Right cardiac atrium (tissue), 5 donors: ENCODE data around the gene CEP85. TPM values are rescaled to one million over a fixed set of nuclear protein-coding genes. Genes with fewer than 3 reads are reported as not detected.

ENCODE experiments used
- ATAC-seq, 2 donors: fragments of 200-7000 bp; cut with Tn5 transposase; one replicate each; pipeline versions ENCODE4 v1.8.0 to v1.9.1; 2020; ENCODE audit warnings: moderate library complexity in 2 of 2, mild to moderate bottlenecking in 1 of 2
- DNase-seq, 3 donors: peaks; one replicate each; pipeline ENCODE4 v3.0.0-alpha.2; 2020
- H3K27ac ChIP-seq: one replicate; pipeline ENCODE4 v1.5.1; 2013; ENCODE audit warnings: mild to moderate bottlenecking, low read length, control low read depth, moderate library complexity
- H3K27me3 ChIP-seq: one replicate; pipeline ENCODE4 v1.6.1; 2013; ENCODE audit not compliant: control insufficient read depth, insufficient read depth
- H3K4me1 ChIP-seq: one replicate; pipeline ENCODE4 v1.6.1; 2013; ENCODE audit warnings: low read length; ENCODE audit not compliant: control insufficient read depth, insufficient read depth
- H3K4me3 ChIP-seq: one replicate; pipeline ENCODE4 v1.5.1; 2013; ENCODE audit warnings: low read length, control low read depth
- H3K9me3 ChIP-seq: one replicate; pipeline ENCODE4 v1.6.1; 2013; ENCODE audit warnings: low read length; ENCODE audit not compliant: control insufficient read depth
- WGBS: extraction: QIAGEN DNeasy Blood & Tissue Kit; methylation state at CpG from one replicate; pipeline ENCODE4 v1.1.7; 2013; 5-methylcytosine and 5-hydroxymethylcytosine counted together
- intact Hi-C, 4 donors: fragments of 100-400 bp; cut with DNase I; formaldehyde crosslinking; loops; one replicate each; pipeline versions ENCODE4 v1.11.0 to v1.14.0; 2022 to 2023
- polyA plus RNA-seq: library from polyadenylated mRNA; stranded (reverse); fragments of 200-250 nt; gene quantifications from one replicate; pipeline ENCODE4 v1.2.3, GENCODE V29; 2013
- total RNA-seq, 4 donors: library from RNA; stranded (reverse); fragmentation: NEBNext Ultra II Directional; extraction: Animal tissue kit (Norgen Biotek cat#: 25700); gene quantifications; one replicate each; pipeline ENCODE4 v1.2.1, GENCODE V29; 2021
- donor health status: healthy with polysubstance abuse.
- donor health status: DM: no; HTN: yes; CAD: no.
- donor health status: DM: no; HTN: no; CAD: no.
- donor health status: DM: no; HTN: yes; CAD: no; lungs with severe emphysema.
- donor health status: DM: yes; HTN: yes; CAD: no.

CEP85 gene
- total and polyA plus RNA-seq, 5 donors: 18.9 to 56.2 (median 24.8) TPM

DNA sequence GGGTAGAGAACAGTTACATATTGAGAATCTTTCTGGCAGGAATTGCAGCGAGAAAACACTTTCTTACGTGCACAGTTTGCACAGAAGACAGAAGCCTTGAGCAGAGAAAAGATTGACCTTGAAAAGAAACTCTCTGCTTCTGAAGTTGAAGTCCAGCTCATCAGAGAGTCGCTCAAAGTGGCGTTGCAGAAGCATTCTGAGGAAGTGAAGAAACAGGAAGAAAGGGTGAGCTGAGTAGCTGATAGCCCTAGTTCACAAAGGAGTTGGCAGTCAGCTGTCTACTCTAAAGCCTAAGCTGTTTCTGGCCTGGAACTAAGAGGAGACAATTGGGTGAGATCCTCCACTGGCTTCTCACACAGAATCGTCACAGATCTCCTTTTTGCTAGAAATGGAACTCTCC, 25.6 kb downstream of the CEP85 start:
- ATAC-seq (no peak), DNase-seq (no peak)
- H3K27me3 ChIP-seq: no peaks in the 10 kb centered on the region
- H3K9me3 ChIP-seq: no peaks in the 10 kb centered on the region
- WGBS: 79% methylated on average over 5 of the region's 5 CpGs
- intact Hi-C loops: no loop called here
- H3K4me3 ChIP-seq: no peak overlapping the region
- H3K27ac ChIP-seq: no peak overlapping the region
- H3K4me1 ChIP-seq: peaks cover 3% of the 10 kb centered on the region

DNA sequence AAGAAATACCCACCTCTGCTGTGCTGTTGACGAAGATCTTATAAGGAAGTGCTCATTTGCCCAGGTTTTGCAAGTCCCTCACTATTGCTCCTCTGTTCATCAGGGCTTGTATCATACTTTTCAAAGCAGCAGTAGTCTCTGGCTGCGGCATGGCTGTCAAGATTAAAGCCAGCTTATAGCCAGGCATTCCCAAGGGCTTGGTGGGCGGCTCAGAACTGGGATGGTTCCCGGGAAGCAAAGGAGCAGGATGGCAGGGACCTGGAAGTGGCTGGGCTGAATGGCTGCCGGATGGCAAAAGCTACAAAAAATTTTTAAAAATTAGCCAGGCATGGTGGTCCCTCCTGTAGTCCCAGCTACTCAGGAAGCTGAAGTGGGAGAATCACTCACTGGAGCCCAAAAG, 29.2 kb downstream of the CEP85 start:
- ATAC-seq: no peak
- no peaks in the 10 kb centered on the region for H3K27me3 ChIP-seq
- DNase-seq: no peak
- intact Hi-C loops: no loop called here
- H3K4me3 ChIP-seq: no peak overlapping the region
- H3K9me3 ChIP-seq: no peaks in the 10 kb centered on the region
- 85% methylated on average over 5 of the region's 5 CpGs for WGBS
- peaks cover under 1% of the 10 kb centered on the region for H3K4me1 ChIP-seq
- no peak overlapping the region for H3K27ac ChIP-seq

DNA sequence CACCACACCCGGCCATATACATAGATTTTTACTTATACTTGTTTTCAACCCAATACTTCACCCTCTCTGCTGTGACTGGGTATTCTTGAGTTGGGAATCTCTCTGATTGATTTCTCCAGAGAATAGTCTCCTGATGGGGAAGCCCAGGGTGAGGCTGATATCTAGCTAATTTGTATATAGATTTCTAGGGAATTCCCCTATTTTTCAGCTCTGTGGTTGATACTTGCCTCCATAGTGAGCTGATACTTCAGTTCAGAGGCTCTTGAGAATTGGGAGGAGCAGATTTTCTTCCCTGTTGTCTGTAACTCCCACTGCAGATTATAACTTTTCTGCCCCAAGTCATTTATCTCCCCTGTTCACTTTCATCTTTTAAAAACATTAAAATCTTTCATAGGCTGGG, 31.4 kb downstream of the CEP85 start:
- no peak for ATAC-seq
- H3K4me1 ChIP-seq: no peaks in the 10 kb centered on the region
- H3K27me3 ChIP-seq: no peaks in the 10 kb centered on the region
- intact Hi-C loops: no loop called here
- no peaks in the 10 kb centered on the region for H3K9me3 ChIP-seq
- H3K27ac ChIP-seq: no peak overlapping the region
- WGBS: 98% methylated on average over 1 of the region's 1 CpG
- H3K4me3 ChIP-seq: no peak overlapping the region
- no peak for DNase-seq

DNA sequence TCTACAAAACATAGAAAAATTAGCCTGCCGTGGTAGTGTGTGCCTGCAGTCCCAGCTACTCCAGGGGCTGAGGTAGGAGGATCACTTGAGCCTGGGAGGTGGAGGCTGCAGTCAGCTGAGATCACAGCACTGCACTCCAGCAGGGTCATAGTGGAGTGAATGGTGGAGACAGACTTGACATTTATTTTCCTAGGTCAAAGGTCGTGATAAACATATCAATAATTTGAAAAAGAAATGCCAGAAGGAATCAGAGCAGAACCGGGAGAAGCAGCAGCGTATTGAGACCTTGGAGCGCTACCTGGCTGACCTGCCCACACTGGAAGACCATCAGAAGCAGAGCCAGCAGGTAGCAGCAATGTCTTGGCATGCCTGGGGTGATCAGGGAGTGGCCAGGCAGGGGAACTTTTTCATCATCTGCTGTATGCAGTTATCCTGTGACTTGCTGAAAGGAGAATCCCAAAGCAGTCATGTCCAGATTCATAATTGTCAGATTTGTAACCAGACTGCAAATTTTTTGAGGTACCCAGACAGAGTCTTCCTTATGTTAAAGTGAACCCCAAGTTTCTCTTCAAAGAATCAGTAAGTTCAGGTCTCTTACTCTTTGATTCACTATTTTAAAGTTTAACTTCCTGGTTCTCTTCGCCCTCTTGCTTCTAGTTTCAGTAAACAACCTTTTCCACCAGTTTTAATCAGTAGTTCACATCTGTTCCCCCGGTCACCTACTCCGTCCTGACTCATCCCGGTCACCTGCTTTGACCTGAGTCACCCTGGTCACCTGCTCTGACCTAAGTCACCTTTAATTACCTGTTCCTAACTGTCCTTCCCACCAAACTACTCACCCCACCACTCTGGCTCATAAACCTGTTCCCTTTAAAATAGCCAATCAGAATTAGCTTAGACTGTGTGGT, 34.5 kb downstream of the CEP85 start:
- DNase-seq (no peak), ATAC-seq (no peak)
- intact Hi-C loops: no loop called here
- Histone ChIP-seq H3K4me1 (no peaks in the 10 kb centered on the region), H3K4me3 (no peak overlapping the region), H3K27ac (no peak overlapping the region), H3K27me3 (no peaks in the 10 kb centered on the region), H3K9me3 (no peaks in the 10 kb centered on the region)
- 96% methylated on average over 9 of the region's 9 CpGs for WGBS

DNA sequence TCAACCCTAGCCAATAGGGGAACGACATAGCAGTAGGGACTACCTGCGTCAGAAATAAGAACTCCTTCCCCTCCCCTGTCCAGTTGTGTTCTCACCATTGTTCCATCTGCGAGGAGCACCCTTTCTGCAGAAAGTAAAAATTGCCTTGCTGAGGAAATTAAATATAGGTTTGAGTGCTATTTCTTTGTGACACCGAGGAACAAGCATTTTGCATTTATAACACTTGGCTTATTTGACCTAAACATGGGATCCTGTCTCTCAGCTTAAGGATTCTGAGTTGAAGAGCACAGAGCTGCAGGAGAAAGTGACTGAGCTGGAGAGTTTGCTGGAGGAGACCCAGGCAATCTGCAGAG, 35.2 kb downstream of the CEP85 start:
- intact Hi-C loops: no loop called here
- Histone ChIP-seq H3K4me3 (no peak overlapping the region), H3K4me1 (no peaks in the 10 kb centered on the region), H3K27me3 (no peaks in the 10 kb centered on the region), H3K9me3 (no peaks in the 10 kb centered on the region), H3K27ac (no peak overlapping the region)
- WGBS: 97% methylated on average over 4 of the region's 4 CpGs
- ATAC-seq (no peak), DNase-seq (no peak)

DNA sequence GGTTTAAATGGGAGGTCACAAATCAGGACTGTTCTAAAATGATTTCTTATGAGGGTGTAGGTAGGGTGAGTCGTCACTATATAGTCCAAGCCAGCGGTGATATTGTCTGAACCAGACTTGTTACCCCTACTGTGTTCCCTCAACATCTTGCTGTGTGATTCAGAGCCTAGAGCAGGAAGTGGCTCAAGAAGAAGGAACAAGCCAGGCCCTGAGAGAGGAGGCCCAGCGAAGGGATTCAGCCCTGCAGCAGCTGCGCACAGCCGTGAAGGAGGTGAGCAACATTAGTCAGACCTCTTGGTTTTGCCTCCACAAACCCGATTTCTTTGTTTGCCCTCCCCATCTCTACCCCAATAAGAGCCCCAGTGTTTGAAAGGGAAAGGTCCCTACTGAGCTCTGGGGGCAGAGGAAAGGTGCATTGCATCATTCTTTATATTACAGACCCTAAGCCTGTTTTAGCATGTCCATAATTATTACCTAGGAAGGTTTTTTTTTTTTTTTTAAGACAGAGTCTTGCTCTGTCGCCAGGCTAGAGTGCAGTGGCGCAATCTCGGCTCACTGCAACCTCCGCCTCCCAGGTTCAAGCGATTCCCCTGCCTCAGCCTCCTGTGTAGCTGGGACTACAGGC, 40.9 kb downstream of the CEP85 start:
- ATAC-seq (no peak), DNase-seq (no peak)
- Histone ChIP-seq H3K27ac (peak overlapping the region; percentile 48), H3K27me3 (no peaks in the 10 kb centered on the region), H3K9me3 (no peaks in the 10 kb centered on the region), H3K4me3 (no peak overlapping the region), H3K4me1 (peaks cover 10% of the 10 kb centered on the region)
- intact Hi-C loops: loop anchor here (2.0 to 5.0 kb wide), 2 partner anchors 46 to 47 kb away; no protein-coding TSS in a partner anchor
- WGBS: 82% methylated on average over 11 of the region's 11 CpGs

DNA sequence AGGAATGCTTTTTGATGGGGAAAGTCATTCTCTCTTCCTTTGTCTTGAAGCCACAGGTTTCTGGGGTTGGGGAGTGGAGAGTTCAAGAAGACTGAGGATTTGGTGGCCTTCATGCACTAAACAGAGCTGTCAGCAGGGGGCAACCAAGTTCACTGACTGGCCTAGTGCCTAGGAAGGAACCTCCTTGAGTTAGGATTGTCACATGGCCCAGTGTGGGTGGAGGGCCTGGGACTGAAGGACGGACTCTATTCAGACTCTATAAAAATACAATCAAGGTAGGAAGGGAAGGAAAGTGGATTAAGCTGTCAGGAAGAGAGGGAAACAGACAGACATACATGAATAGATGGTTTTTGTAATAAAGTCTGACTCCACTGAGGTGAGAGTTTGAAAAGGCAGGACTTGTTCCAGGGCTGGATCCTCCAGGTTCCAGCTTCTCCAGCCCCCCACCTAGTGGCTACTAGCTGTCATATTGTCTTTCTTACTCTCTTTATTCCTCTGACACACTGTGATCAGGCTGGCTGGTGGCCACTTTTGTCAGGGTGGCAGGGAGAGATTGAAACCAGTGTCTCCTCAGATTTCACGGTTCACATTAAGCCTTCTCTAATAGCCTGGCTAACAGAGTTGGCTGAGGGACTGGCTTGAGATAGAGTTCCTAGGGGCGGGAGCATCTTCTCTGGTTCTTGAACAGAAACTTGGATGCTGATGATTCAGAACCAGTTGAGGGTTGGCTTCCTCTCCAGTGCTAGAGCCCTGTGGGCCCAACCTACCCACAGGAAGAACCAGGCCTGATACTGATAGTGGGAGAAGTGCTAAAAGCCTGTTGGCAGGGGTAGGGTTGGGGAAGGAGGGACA, 41.8 kb downstream of the CEP85 start:
- peak; percentile 85 to 91 (median 88) for DNase-seq
- Histone ChIP-seq H3K27ac (peak overlapping the region; percentile 79), H3K27me3 (no peaks in the 10 kb centered on the region), H3K4me1 (peaks cover 10% of the 10 kb centered on the region), H3K4me3 (no peak overlapping the region), H3K9me3 (no peaks in the 10 kb centered on the region)
- WGBS: 19% methylated on average over 3 of the region's 3 CpGs
- ATAC-seq: peak; percentile 84 to 85
- intact Hi-C loops: loop anchor here in 3 of 4 donors (2.0 to 5.0 kb wide), 2 partner anchors 45 to 46 kb away; no protein-coding TSS in a partner anchor

DNA sequence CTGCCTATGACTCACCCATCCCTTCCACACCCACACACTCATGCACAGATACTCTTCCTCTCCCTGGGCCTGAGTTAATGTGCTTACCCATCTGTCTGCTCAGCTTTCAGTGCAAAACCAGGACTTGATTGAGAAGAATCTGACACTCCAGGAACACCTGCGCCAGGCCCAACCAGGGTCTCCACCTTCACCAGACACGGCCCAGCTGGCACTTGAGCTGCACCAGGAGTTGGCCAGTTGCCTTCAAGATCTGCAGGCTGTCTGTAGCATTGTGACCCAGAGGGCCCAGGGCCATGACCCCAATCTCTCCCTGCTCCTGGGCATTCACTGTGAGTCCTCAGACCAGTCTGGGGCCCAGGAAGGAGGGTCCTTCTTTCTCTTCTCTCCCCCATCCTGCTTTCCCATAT, 42.4 kb downstream of the CEP85 start:
- intact Hi-C loops: loop anchor here in 2 of 4 donors (5.0 kb wide), 1 partner anchor 46 kb away; no protein-coding TSS in a partner anchor
- no peaks in the 10 kb centered on the region for H3K27me3 ChIP-seq
- ATAC-seq (no peak), DNase-seq (peak in 1 of 3 donors; percentile 69)
- H3K4me3 ChIP-seq: no peak overlapping the region
- H3K4me1 ChIP-seq: peaks cover 10% of the 10 kb centered on the region
- H3K9me3 ChIP-seq: no peaks in the 10 kb centered on the region
- H3K27ac ChIP-seq: peak overlapping the region; percentile 79
- WGBS: 60% methylated on average over 2 of the region's 2 CpGs

DNA sequence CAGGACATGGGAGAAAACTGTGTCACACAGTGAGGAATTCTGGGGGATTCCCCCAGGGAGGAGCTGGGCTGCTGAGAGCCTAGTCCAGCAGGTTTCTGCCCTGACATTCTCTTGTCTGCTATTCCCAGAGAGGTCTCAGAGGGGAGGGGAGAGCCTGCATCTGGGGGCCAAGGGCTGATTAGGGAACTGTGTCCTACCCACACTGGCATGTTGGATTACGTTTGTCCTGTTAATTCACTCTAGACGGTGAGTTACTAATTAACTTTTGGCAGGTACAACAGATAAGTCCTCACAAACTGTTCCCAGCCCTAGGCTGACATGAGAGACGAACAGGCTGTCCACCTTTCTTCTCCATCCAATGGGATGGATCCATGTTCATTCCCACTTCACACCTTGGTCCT, 43.3 kb downstream of the CEP85 start:
- ATAC-seq: no peak
- intact Hi-C loops: loop anchor here in 2 of 4 donors (5.0 kb wide), 1 partner anchor 45 kb away; no protein-coding TSS in a partner anchor
- H3K9me3 ChIP-seq: no peaks in the 10 kb centered on the region
- WGBS: 68% methylated on average over 3 of the region's 3 CpGs
- no peaks in the 10 kb centered on the region for H3K27me3 ChIP-seq
- peak overlapping the region; percentile 21 for H3K27ac ChIP-seq
- H3K4me1 ChIP-seq: peaks cover 10% of the 10 kb centered on the region
- H3K4me3 ChIP-seq: no peak overlapping the region
- DNase-seq: no peak

DNA sequence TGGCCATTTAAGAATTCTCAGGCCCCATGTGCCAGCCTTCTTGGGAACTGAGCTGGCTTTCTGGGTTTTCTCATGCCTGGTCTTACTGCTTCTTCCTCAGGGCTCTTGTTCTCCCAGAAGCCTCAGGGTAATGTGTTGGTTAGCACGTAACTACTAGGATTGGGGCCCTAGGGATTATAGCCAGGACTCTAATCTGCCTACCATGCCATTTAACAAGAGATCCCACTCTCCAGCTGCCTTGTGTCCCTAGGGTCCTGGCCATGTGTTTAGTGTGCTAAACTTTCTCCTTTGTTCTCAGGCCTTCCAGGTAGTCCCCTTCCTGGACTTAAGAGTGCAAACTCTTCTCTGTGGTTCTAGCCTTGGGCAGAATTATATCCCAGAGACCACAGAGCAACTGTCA, 43.7 kb downstream of the CEP85 start:
- no peak for DNase-seq
- H3K9me3 ChIP-seq: no peaks in the 10 kb centered on the region
- peak overlapping the region; percentile 55 for H3K27ac ChIP-seq
- intact Hi-C loops: loop anchor here in 2 of 4 donors (5.0 kb wide), 1 partner anchor 45 kb away; no protein-coding TSS in a partner anchor
- no peaks in the 10 kb centered on the region for H3K27me3 ChIP-seq
- 58% methylated on average over 1 of the region's 1 CpG for WGBS
- H3K4me1 ChIP-seq: peaks cover 10% of the 10 kb centered on the region
- ATAC-seq: no peak
- no peak overlapping the region for H3K4me3 ChIP-seq
